Loucy (cell line): ENCODE data around the gene INF2.

Source experiments
- EZH2phosphoT487 ChIP-seq: fragments of 200-600 bp; IDR thresholded peaks from 2 replicates; pipeline ENCODE4 v1.6.1; 2018; ENCODE audit warnings: antibody characterized with exemption, mild to moderate bottlenecking, moderate library complexity, borderline replicate concordance
- TF ChIP-seq, protein P1 (sequence below): fragments of 200-600 bp; sonication (generic); conservative IDR thresholded peaks from 2 replicates; pipeline ENCODE4 v1.5.1; 2014; ENCODE audit warnings: mild to moderate bottlenecking, antibody characterized with exemption, low read length

- TF ChIP-seq, protein P1, sequence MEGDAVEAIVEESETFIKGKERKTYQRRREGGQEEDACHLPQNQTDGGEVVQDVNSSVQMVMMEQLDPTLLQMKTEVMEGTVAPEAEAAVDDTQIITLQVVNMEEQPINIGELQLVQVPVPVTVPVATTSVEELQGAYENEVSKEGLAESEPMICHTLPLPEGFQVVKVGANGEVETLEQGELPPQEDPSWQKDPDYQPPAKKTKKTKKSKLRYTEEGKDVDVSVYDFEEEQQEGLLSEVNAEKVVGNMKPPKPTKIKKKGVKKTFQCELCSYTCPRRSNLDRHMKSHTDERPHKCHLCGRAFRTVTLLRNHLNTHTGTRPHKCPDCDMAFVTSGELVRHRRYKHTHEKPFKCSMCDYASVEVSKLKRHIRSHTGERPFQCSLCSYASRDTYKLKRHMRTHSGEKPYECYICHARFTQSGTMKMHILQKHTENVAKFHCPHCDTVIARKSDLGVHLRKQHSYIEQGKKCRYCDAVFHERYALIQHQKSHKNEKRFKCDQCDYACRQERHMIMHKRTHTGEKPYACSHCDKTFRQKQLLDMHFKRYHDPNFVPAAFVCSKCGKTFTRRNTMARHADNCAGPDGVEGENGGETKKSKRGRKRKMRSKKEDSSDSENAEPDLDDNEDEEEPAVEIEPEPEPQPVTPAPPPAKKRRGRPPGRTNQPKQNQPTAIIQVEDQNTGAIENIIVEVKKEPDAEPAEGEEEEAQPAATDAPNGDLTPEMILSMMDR, result no peak
- TF ChIP-seq EZH2phosphoT487, result no peak
Observed at GRCh38 chr14:104658325-104658712, 31.1 kb upstream of the INF2 start.
